Measurements from ENCODE around the gene NNT.

DNA sequence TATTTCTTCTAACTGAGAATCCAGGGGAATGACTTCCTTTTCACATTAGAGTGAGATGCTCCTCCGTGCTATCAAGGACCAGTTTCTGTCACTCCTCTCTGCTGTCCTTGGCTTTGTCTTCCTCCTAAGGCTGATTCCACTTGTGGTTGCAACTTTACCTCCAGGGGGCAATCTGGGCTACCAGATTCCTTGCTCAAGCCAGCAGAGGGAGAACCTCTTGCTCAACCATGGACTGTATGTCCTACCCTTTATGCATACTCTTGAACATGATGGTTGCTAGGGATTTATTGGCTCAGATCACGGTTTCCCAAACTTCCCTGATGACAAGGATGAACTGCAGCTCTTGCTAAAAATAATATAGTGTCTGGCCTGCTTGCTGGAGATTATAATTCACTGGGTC lies 24.0 kb downstream of the NNT start:
- no peak for TF ChIP-seq AGO1 (IDR thresholded peaks at IDR 0.05; ENCODE audit: low read depth, low read length, poor library complexity, severe bottlenecking)
- TF ChIP-seq, protein P1, sequence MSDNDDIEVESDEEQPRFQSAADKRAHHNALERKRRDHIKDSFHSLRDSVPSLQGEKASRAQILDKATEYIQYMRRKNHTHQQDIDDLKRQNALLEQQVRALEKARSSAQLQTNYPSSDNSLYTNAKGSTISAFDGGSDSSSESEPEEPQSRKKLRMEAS (IDR thresholded peaks at IDR 0.05): no peak
- TF ChIP-seq ZMAT3 (CRISPR knock-in tag; conservative IDR thresholded peaks at IDR 0.05): no peak
- TF ChIP-seq, protein P2, sequence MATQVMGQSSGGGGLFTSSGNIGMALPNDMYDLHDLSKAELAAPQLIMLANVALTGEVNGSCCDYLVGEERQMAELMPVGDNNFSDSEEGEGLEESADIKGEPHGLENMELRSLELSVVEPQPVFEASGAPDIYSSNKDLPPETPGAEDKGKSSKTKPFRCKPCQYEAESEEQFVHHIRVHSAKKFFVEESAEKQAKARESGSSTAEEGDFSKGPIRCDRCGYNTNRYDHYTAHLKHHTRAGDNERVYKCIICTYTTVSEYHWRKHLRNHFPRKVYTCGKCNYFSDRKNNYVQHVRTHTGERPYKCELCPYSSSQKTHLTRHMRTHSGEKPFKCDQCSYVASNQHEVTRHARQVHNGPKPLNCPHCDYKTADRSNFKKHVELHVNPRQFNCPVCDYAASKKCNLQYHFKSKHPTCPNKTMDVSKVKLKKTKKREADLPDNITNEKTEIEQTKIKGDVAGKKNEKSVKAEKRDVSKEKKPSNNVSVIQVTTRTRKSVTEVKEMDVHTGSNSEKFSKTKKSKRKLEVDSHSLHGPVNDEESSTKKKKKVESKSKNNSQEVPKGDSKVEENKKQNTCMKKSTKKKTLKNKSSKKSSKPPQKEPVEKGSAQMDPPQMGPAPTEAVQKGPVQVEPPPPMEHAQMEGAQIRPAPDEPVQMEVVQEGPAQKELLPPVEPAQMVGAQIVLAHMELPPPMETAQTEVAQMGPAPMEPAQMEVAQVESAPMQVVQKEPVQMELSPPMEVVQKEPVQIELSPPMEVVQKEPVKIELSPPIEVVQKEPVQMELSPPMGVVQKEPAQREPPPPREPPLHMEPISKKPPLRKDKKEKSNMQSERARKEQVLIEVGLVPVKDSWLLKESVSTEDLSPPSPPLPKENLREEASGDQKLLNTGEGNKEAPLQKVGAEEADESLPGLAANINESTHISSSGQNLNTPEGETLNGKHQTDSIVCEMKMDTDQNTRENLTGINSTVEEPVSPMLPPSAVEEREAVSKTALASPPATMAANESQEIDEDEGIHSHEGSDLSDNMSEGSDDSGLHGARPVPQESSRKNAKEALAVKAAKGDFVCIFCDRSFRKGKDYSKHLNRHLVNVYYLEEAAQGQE (IDR thresholded peaks at IDR 0.05; ENCODE audit: borderline replicate concordance in 1 of 2, low read depth in 1 of 2, low read length in 2 of 2): no peak

Data from HepG2 (cell line).